NCI-H2029 (cell line): ENCODE measurements around the gene UBFD1.
"Not testable (repeated sequence)": the region's sequence is repeated elsewhere in the genome, so short reads cannot be mapped to it uniquely, and the experiment has no call there.

Source experiments
- DNase-seq: peaks from one replicate; lab custom pipeline; 2025; lab: John Stamatoyannopoulos, UW

The UBFD1 gene

GRCh38 chr16:23608194-23608593, 50.7 kb downstream of the UBFD1 start:
- no peak for DNase-seq

- DNase-seq = no peak
These were observed 52.4 kb downstream of the UBFD1 start for GRCh38 chr16:23609929-23610328.

- not testable (repeated sequence) for DNase-seq
These were observed 53.4 kb downstream of the UBFD1 start for GRCh38 chr16:23610905-23611304.

GRCh38 chr16:23611936-23612335, 54.4 kb downstream of the UBFD1 start:
- DNase-seq = no peak

- DNase-seq = no peak
These were observed 58.3 kb downstream of the UBFD1 start for GRCh38 chr16:23615805-23616204.
